Activated CD8-positive, alpha-beta memory T cell treated with anti-CD3 and anti-CD28 coated beads for 4 hours (primary cell): ENCODE data around the gene ZNF888.
"Not testable (repeated sequence)": the region's sequence is repeated elsewhere in the genome, so short reads cannot be mapped to it uniquely, and the experiment has no call there.

Source experiments
- DNase-seq, 2 donors: peaks; one replicate each; pipeline ENCODE4 v3.0.0-alpha.2; 2020; ENCODE audit warnings: low read depth in 2 of 2

The ZNF888 gene

DNA sequence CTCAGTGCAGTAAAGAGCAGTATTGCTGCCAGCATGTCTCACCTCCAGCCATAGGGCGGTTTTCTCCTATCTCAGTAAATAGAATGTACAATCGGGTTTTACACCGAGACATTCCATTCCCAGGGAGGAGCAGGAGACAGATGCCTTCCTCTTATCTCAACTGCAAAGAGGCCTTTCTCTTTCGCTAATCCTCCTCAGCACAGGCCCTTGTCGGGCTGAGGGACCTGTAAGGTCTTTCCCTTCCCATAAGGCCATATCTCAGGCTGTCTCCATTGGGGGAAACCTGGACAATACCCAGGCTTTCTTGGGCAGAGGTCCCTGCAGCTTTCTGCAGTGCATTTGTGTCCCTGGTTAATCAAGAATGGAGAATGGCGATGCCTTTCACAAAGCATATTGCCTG lies 50.2 kb downstream of the ZNF888 start:
- not testable (repeated sequence) for DNase-seq

DNA sequence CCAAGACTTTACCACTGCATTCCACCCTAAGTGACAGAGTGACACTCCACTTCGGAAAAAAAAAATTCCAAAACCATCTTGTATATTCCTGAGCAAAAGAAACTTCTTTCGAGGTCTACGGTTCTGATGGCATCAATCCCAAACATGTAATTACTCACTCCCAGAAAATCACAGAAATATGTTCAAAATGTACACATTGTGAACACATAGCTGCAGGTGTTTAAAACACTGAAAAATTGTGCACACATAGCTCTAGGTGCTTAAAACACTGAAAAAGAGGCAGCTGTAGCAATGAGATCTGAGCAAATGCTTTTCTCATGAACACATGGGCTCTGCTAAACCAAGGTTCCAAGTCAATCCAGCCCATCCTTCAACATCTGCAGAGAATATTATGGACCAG lies 51.8 kb downstream of the ZNF888 start:
- DNase-seq: no peak

DNA sequence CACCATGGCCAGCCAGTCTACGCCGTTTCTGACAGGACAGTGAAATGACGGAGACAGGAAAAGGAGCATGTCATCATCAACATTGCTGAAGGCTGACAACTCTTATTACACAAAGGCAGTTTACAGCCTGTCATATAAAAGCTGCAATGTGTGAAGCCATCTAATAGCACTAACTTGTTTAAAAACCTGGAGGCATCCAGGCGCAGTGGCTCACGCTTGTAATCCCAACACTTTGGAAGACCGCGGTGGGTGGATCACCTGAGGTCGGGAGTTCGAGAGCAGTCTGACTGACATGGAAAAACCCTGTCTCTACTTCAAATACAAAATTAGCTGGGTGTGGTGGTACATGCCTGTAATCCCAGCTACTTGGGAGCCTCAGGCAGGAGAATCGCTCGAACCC lies 55.2 kb downstream of the ZNF888 start:
- not testable (repeated sequence) for DNase-seq

DNA sequence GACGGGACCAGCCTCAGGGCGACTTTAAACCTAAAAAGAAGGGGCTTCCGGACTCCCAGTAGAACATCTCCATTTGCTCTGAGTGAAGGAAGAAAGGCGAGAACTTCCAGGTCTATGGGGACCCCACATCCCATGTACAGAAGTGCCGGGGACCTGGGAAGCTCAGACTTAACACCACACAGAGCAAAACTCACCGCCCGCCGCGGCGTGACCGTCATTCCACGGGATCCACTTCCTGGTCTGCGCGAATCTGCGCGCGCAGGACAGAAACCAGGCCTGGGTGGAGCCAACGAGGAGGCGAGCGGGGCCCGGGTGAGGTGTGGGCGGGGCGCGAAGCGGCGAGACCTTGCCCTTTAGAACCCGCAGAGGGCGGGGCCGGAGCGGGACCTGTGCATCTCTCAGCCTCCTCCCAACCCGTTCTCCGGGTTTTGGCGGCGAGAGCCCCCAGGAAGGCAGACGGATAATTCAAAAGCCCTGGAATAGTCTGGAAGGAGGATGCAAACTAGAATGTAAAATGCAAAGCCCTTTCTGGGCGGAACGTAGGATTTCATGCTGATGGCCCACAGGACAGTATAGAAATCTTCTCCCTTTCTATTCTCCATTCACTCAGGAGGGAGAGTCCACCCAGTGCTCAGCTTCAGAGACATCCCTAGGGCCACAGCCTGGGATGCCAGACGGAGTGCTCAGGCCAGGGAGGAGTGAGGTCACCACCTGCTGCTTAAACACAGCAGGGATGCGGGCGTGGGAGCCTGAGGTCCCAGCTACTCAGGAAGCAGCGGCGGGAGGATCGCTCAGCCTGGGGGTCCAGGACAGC lies 65.6 kb downstream of the ZNF888 start, which contains the start of gene ZNF468:
TSS of gene ZNF468 (minus strand) at position 242 of the 814 bp plus-strand sequence. CDS start 3,347 bp downstream, outside the sequence.
- DNase-seq: peak; percentile 35 to 51

DNA sequence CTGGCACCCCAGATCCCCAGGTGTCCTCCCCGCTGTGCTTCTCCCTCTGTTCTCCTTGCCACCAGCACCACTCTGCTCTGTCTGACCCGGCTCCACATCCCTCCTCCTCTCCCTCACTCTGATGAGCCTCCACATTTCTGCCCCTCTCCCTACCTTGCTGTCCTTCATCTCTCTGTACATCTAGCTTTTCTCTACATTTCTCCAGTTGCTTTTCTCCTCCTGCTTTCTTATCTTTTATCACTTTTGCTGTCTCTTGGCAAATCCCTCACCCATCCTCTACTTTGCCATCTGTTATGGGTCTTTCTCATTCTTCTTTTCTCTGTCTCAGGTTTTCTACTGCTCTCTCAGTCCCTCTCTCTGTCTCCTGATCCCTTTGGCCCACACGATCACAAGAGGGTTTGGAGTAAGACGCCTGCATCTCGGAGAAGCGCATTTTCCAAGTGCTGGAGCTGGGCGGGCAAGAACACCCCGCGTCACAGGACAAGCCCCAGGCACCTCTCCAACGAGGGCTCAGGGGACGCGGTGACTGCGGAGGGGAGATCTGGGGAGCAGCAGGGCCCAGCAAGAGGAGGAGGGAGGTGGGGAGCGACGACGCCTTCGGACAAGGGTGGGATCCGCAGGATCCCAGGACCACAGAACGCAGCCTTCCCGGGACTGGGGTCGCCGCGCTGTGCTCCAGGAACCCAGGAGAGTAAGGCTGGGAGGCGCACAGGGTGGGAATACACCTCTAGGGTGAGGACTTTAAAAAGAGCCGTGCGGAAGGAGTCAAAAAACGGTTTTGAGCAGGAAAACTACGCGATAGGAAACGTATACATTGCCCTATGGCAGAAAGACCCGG lies 66.5 kb downstream of the ZNF888 start:
- not testable (repeated sequence) for DNase-seq
